NB4 (cell line): ENCODE data around the gene CASP5.

Experiments
- CTCF ChIP-seq: IDR thresholded peaks from one replicate; pipeline ENCODE4 v1.5.1; 2012; ENCODE audit warnings: low read depth, low read length
- MAX ChIP-seq: IDR thresholded peaks from 2 replicates; pipeline ENCODE4 v1.6.1; 2011; ENCODE audit warnings: low read depth, low read length
- POLR2A ChIP-seq: IDR thresholded peaks from 2 replicates; pipeline ENCODE4 v1.6.1; 2011; ENCODE audit warnings: mild to moderate bottlenecking; ENCODE audit not compliant: insufficient read length; ENCODE audit errors: extremely low read depth

- TF ChIP-seq CTCF (no peak), POLR2A (no peak), MAX (no peak)
These were observed 58.7 kb downstream of the CASP5 start for GRCh38 chr11:104964247-104964646.
